A204.1 (cell line): ENCODE data around the gene S100A7.
"Not testable (repeated sequence)": the region's sequence is repeated elsewhere in the genome, so short reads cannot be mapped to it uniquely, and the experiment has no call there.

Experiments
- FAIRE-seq: peaks from 2 replicates; lab custom pipeline; 2012; peaks lifted over from hg19 to GRCh38; lab: Jason Lieb, UNC

S100A7 gene

GRCh38 chr1:153430561-153430960 is 29.9 kb downstream of the S100A7 start:
- no peak for FAIRE-seq

DNA sequence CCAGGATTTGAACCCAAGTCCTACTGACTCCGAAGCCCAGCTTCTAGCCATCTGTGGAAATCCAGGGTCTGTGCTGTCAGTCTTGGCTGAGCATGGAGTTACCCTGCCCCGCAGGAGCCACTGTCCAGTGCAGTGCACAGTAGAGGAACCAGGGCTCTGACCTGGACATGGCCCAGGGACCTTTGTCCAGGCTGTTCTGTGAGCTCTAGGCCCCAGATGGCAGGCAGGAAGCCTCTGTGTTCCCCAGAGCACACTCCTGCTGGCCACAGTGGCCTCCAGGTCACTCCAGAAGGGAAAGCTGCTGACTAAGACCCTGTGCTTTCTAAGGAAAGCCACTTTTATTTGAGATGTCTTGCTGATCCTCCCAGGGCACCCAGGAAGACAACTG is 30.3 kb downstream of the S100A7 start:
- no peak for FAIRE-seq

- no peak for FAIRE-seq
Observed at GRCh38 chr1:153429266-153430165, 30.9 kb downstream of the S100A7 start.

- no peak for FAIRE-seq
Observed at GRCh38 chr1:153428791-153429190, 31.7 kb downstream of the S100A7 start.

DNA sequence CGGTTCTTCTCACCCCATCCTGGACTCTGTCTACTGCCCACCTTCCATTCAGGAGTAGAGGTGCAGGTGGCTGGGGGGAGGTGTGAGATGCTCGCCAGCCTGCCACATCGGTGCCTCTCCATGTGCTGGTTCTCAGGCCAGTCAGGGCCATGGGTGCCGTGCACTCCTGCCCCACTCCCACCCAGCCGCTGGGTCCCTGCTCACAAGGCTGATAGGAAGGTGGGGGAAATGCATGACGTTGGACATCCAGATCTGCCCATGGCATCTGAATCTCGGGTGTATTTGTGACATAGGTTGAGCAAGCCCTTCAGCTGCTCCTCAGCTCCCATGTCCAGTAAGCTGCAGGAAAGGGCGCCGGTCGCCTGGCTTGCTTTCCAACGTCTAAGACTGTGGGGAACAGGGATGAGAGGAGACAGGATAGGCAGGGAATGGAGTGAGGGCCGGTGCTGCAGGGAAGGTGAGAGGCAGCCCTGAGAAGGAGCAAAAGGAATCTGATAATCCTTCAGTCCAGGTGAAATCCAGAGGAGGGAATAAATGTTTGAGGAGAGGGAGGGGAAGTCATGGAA is 32.3 kb downstream of the S100A7 start:
- FAIRE-seq, result no peak

DNA sequence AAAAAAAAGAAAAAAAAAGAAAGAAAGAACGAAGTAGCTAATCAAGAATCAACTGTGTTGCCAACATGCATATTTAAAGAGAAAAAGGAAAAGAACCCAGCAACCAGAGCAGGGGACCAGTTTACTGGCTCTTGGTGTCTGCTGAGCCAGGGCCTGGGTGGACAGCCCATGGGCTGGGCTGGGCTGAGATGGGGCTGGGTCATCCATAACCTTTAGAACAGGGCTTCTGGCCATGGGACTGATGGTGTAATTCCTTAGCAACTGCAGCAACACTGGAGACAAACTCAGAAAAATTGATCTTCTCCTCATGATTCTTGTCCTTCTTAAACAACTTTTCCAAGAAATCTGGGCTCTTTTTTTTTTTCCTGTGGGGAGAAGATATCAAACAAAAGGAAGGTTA is 33.6 kb downstream of the S100A7 start:
- no peak for FAIRE-seq

DNA sequence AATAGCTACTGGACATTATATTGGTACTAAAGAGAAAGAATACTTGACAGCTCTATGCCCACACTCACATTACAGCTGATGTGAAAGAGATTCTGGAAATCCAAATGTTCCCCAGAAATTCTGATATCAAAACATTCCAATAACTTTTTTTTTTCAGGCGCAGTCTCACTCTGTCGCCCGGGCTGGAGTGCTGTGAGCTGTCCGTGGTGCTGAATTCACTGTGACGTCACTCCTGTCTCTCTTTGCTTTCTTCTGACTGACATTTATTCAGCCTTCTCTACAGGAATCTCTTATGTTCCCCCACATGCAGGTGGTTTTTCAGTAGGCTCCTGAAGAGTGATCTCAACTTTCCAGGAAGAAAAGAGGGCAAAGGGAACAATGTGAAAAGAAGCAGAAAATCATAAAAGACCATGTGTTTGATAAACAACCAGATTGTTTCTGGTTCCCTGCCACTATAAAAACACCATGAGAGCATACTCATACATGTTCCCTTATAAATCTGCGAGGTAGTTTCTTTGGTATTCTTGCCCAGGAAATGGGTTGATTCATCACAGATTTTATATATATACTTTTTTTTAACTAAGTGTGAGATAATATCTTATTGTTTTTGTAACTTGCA is 37.9 kb downstream of the S100A7 start:
- peak; percentile 16 for FAIRE-seq

DNA sequence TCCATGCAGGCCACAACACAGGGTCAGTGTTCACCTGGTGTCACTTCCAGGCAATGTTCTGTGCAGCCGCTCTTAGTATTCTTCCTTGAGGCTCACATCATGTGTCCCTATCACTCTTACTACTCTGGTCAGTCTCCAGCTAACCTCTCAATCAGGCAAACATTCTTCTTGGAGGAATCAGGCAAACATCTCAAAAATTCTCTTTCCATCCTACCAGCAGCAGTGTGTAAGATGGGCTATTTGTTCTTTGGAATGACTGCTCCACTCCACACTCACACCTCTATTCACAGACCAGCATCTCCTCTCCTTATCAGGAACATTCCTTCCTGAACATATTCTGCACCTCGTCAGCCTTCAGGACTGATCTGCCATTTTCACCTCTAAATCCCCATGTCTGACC is 40.1 kb downstream of the S100A7 start:
- no peak for FAIRE-seq

DNA sequence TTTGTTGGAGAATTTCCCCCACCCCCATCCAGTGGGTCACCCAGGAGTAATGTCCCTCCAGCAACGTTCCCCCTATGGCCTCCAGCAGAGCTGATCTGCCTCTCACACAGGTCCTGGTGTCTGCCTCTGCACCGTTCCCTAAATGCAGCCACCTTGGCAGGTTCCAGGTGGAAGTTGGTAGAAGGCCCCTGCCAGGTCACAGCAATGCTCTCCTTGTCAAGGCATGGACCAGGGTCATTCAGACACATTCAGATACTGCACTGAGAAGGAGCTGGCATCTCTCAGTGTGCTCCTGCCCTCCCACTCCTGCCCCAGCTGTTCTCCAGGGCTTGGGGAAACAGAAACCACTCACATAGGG is 41.0 kb downstream of the S100A7 start:
- FAIRE-seq, result not testable (repeated sequence)

DNA sequence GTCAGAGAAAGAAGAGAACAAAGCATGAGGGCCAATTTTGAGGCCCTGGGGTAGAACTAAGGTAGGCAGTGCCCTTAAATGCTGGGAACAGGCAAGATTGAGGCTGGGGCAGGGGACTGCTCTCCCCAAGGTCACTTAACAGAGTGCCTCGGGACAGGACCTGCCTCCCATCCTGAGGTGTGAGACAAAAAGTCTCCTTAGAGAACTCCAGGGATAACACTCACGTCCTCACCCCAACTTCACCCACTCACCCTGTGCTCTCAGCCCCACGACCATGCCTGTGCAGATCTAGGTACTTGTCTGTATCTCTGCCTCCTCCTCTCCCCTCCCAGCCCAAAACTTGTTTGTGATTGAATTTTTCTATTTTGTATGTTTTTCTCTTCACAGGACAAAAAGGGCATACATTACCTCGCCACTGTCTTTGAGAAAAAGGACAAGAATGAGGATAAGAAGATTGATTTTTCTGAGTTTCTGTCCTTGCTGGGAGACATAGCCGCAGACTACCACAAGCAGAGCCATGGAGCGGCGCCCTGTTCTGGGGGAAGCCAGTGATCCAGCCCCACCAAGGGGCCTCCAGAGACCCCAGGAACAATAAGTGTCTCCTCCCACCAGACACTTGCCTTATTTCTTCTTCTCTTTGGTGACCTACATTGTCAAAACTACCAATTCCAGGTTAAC is 41.6 kb downstream of the S100A7 start:
- not testable (repeated sequence) for FAIRE-seq

DNA sequence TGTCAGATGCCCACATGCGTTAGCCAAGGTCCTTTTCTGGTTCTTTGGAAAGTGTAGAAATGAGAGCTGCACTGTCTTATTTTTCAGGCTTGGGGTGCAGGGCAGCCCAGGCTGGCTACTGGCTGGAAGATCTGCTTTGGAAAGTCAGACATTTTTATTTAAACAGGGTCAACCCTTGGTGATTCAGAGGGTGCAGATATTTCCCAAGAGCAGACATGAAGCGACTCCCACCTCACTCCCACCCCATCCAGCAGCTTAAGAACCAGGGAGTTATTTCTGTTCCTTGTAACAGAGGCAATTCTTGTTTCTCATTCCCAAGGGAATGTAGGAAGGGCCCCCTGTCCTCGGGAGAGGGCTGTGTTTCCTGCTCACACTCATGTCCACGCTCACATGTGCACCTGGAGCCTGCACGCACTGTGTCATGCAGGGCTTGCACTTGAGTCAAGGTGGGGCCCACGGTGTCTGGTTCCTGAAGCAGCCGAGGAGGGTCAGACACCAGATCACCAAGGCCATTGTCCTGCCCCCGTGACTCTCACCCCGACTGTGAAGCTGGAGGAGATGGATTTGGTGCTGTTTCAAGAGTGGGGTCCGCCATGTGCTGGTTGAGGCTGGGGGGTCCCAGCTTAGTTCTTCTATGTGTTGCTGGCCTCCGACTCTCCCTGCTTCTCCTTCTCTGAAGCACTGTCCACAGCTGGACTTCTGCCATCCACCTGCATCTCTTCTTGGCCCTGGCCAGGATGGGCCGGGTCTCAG is 43.1 kb downstream of the S100A7 start:
- no peak for FAIRE-seq

DNA sequence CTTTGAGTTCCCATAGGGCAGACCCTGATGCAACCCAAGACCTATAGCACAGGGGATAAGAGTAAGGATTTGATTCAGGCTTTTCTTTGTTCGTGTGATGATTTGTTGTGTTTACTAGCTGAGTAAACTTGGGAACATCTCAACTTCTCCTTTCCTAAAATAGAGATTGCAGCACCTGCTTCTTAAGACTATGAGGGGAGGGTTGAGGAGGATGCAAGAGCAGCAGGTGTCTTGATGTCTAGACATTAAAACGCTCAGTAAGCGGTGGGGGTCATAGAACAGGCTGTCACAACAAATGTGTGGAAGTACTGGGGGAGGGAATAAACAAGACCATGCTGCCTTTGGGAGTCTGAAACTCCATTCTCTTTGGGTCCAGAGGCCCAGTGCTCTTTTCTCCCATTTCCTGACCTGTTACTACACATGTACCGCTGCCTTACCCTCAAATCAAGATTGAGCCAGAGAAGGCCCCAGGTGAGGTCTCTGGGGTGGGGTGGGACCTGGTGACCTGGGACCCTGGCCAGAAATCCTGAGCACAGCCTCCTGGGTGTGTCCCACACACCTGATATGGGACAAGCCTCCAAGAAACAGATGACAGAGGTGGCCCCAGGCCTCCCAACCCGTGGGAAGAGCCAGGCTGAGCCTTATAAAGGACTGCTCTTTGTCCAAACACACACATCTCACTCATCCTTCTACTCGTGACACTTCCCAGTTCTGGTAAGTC is 44.4 kb downstream of the S100A7 start, which contains the start of gene S100A7A:
S100A7A (plus strand) TSS at position 671 of the 721 bp plus-strand sequence. CDS start 1,563 bp downstream, outside the sequence.
- FAIRE-seq, result no peak

- not testable (repeated sequence) for FAIRE-seq
Observed at GRCh38 chr1:153413961-153414360, 46.5 kb downstream of the S100A7 start.
